ENCODE measurements around the gene EXTL1. TPM values are rescaled to one million over a fixed set of nuclear protein-coding genes. Genes with fewer than 3 reads are reported as not detected.

EXTL1 gene
- total RNA-seq, 1 donor from 2014 or later = 26.4 TPM

GRCh38 chr1:26022404-26022779 is 817 bp downstream of the EXTL1 start:
- Histone ChIP-seq H3K36me3 (ENCODE audit: insufficient read depth, low read length) (no peaks in the 10 kb centered on the region), H3K9me3 (ENCODE audit: insufficient read depth, low read depth, low read length) (no peaks in the 10 kb centered on the region), H4K20me1 (ENCODE audit: insufficient read depth, low read length) (no peaks in the 10 kb centered on the region), H3K4me2 (ENCODE audit: low read length) (peak overlapping the region; percentile 84), H3K27me3 (ENCODE audit: insufficient read depth, low read length) (no peaks in the 10 kb centered on the region), H3K9ac (ENCODE audit: low read length) (peak overlapping the region; percentile 39), H3K4me1 (ENCODE audit: insufficient read depth, low read length) (peaks cover 69% of the 10 kb centered on the region), H2AFZ (ENCODE audit: low read depth, low read length) (no peak overlapping the region), H3K4me3 (ENCODE audit: insufficient read depth, low read depth, low read length) (peak overlapping the region; percentile 60), H3K79me2 (ENCODE audit: insufficient read depth, low read length) (peaks cover 23% of the 10 kb centered on the region), H3K27ac (ENCODE audit: low read depth, low read length) (no peak overlapping the region)
- peaks cover 53% of the 10 kb centered on the region for H3K4me1 Mint-ChIP-seq (ENCODE audit: low read depth, unreplicated experiment)
- TF ChIP-seq EZH2 (IDR thresholded peaks at IDR 0.05; ENCODE audit: insufficient read depth, low read length) (no peak), CTCF (IDR thresholded peaks at IDR 0.05; ENCODE audit: insufficient read depth, low read depth, low read length) (no peak)
- no peak for DNase-seq (ENCODE audit: low read depth)
- H3K27me3 Mint-ChIP-seq (ENCODE audit: low read depth, unreplicated experiment) = no peaks in the 10 kb centered on the region
- no peaks in the 10 kb centered on the region for H3K9me3 Mint-ChIP-seq (ENCODE audit: unreplicated experiment)
- H3K27ac Mint-ChIP-seq (ENCODE audit: unreplicated experiment) = no peak overlapping the region
- no peak for FAIRE-seq
- peak overlapping the region; percentile 81 for H3K4me3 Mint-ChIP-seq (ENCODE audit: unreplicated experiment)
- H3K36me3 Mint-ChIP-seq (ENCODE audit: low read depth, unreplicated experiment) = peaks cover 3% of the 10 kb centered on the region

- no peaks in the 10 kb centered on the region for H3K9me3 ChIP-seq (ENCODE audit: insufficient read depth, low read depth, low read length)
- peak overlapping the region; percentile 81 for H3K4me3 Mint-ChIP-seq (ENCODE audit: unreplicated experiment)
- no peaks in the 10 kb centered on the region for H3K27me3 Mint-ChIP-seq (ENCODE audit: low read depth, unreplicated experiment)
- peaks cover 53% of the 10 kb centered on the region for H3K4me1 Mint-ChIP-seq (ENCODE audit: low read depth, unreplicated experiment)
- H3K36me3 ChIP-seq (ENCODE audit: insufficient read depth, low read length) = no peaks in the 10 kb centered on the region
- no peak overlapping the region for H2AFZ ChIP-seq (ENCODE audit: low read depth, low read length)
- peaks cover 3% of the 10 kb centered on the region for H3K36me3 Mint-ChIP-seq (ENCODE audit: low read depth, unreplicated experiment)
- H3K9me3 Mint-ChIP-seq (ENCODE audit: unreplicated experiment) = no peaks in the 10 kb centered on the region
- peaks cover 23% of the 10 kb centered on the region for H3K79me2 ChIP-seq (ENCODE audit: insufficient read depth, low read length)
- no peaks in the 10 kb centered on the region for H4K20me1 ChIP-seq (ENCODE audit: insufficient read depth, low read length)
- peak overlapping the region; percentile 84 for H3K4me2 ChIP-seq (ENCODE audit: low read length)
- no peak for DNase-seq (ENCODE audit: low read depth)
- H3K9ac ChIP-seq (ENCODE audit: low read length) = peak overlapping the region; percentile 39
- FAIRE-seq = no peak
- H3K27ac ChIP-seq (ENCODE audit: low read depth, low read length) = no peak overlapping the region
- no peak overlapping the region for H3K27ac Mint-ChIP-seq (ENCODE audit: unreplicated experiment)
- H3K4me3 ChIP-seq (ENCODE audit: insufficient read depth, low read depth, low read length) = peak overlapping the region; percentile 60
- H3K4me1 ChIP-seq (ENCODE audit: insufficient read depth, low read length) = peaks cover 70% of the 10 kb centered on the region
- no peak for TF ChIP-seq CTCF (IDR thresholded peaks at IDR 0.05; ENCODE audit: insufficient read depth, low read depth, low read length)
- no peak for TF ChIP-seq EZH2 (IDR thresholded peaks at IDR 0.05; ENCODE audit: insufficient read depth, low read length)
- no peaks in the 10 kb centered on the region for H3K27me3 ChIP-seq (ENCODE audit: insufficient read depth, low read length)
Observed at GRCh38 chr1:26023009-26023408, 1.4 kb downstream of the EXTL1 start.

GRCh38 chr1:26023826-26024225 is 2.3 kb downstream of the EXTL1 start:
- Histone ChIP-seq H3K79me2 (ENCODE audit: insufficient read depth, low read length) (peaks cover 23% of the 10 kb centered on the region), H3K9ac (ENCODE audit: low read length) (peak overlapping the region; percentile 47), H3K9me3 (ENCODE audit: insufficient read depth, low read depth, low read length) (no peaks in the 10 kb centered on the region), H4K20me1 (ENCODE audit: insufficient read depth, low read length) (no peaks in the 10 kb centered on the region), H2AFZ (ENCODE audit: low read depth, low read length) (no peak overlapping the region), H3K36me3 (ENCODE audit: insufficient read depth, low read length) (no peaks in the 10 kb centered on the region), H3K27me3 (ENCODE audit: insufficient read depth, low read length) (no peaks in the 10 kb centered on the region), H3K4me3 (ENCODE audit: insufficient read depth, low read depth, low read length) (peak overlapping the region; percentile 60), H3K4me2 (ENCODE audit: low read length) (peak overlapping the region; percentile 84), H3K27ac (ENCODE audit: low read depth, low read length) (no peak overlapping the region), H3K4me1 (ENCODE audit: insufficient read depth, low read length) (peaks cover 65% of the 10 kb centered on the region)
- FAIRE-seq = no peak
- no peak for DNase-seq (ENCODE audit: low read depth)
- Mint-ChIP-seq H3K9me3 (ENCODE audit: unreplicated experiment) (no peaks in the 10 kb centered on the region), H3K27ac (ENCODE audit: unreplicated experiment) (no peak overlapping the region), H3K4me3 (ENCODE audit: unreplicated experiment) (peak overlapping the region; percentile 81), H3K27me3 (ENCODE audit: low read depth, unreplicated experiment) (no peaks in the 10 kb centered on the region), H3K4me1 (ENCODE audit: low read depth, unreplicated experiment) (peaks cover 47% of the 10 kb centered on the region), H3K36me3 (ENCODE audit: low read depth, unreplicated experiment) (peaks cover 3% of the 10 kb centered on the region)
- TF ChIP-seq EZH2 (IDR thresholded peaks at IDR 0.05; ENCODE audit: insufficient read depth, low read length) = no peak
- TF ChIP-seq CTCF (IDR thresholded peaks at IDR 0.05; ENCODE audit: insufficient read depth, low read depth, low read length) = no peak
